GM20431 (cell line): ENCODE measurements around the gene CXCL8.

Experiments used
- in situ Hi-C: fragments of 300-500 bp; cut with MseI, MboI; formaldehyde crosslinking; loops from one replicate; pipeline ENCODE4 v1.15.0; 2020; ENCODE audit warnings: low sequenced_read_pairs; ENCODE audit not compliant: unreplicated experiment

The CXCL8 gene

DNA sequence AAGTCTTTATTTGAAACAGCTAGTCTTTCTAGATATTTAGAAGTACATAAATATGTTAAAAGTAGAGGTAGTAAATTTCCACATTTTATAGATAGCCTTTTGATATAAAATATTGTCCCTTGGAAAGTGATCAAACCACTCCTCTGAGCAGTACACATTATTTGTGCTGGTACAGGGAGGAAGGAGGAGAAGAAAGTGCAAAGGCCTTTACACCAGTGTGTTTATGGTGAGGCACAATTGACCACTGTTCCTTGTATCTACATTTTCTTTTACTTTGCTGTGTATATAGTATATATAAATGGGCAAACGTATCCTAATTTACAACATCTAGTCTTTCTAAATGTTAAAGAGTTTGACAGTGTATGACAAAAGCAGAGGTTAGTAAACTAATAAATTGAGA lies 39.9 kb downstream of the CXCL8 start:
- in situ Hi-C loops, result no loop called here

- in situ Hi-C loops, result no loop called here
Observed at GRCh38 chr4:73780834-73781233, 40.5 kb downstream of the CXCL8 start.

DNA sequence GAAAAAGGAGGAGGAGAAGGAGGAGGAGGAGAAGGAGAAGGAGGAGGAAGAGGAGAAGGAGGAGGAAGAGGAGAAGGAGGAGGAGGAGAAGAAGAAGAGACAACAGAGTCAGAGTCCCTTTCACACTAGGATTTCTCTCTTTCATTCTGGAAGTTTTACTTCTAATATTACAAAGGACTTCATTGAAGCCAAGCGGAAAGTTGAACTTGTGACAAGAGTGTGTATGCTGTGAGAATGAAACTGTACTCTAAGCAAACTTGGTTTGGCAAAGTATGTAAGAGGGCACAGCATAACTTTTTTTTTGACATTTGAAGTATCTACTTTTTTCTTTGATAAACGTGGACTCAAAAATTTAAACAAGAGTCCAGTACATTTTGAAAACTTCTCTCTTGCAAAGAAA lies 48.0 kb downstream of the CXCL8 start:
- in situ Hi-C loops, result no loop called here
